ENCODE data around the gene SLC45A2. TPM values are rescaled to one million over a fixed set of nuclear protein-coding genes. Genes with fewer than 3 reads are reported as not detected.
A peak's percentile ranks its signal among the peaks of the same experiment; 100 is the strongest.

Gene SLC45A2
- total RNA-seq, 1 experiment from 2014 or later: not detected

GRCh38 chr5:33929925-33930690, 54.4 kb downstream of the SLC45A2 start:
- Mint-ChIP-seq H3K36me3 (ENCODE audit: insufficient read depth in 1 of 3, low read depth in 3 of 3) (no peaks in the 10 kb centered on the region; a peak in 1 of 7 replicates), H3K27me3 (ENCODE audit: low read depth) (no peaks in the 10 kb centered on the region), H3K4me3 (no peak overlapping the region), H3K27ac (no peak overlapping the region), H3K4me1 (peaks cover 44 to 45% of the 10 kb centered on the region in 2 experiments), H3K9me3 (no peaks in the 10 kb centered on the region)
- no peak overlapping the region for H2BK12ac ChIP-seq (ENCODE audit: insufficient read length, low read depth, low read length)
- no CpG with 5 or more reads among the region's 6 CpGs for WGBS (ENCODE audit: extremely low coverage, insufficient read length, low lambda C conversion rate)
- H2BK20ac ChIP-seq (ENCODE audit: low read depth, low read length, poor library complexity, severe bottlenecking): no peak overlapping the region
- H2AK5ac ChIP-seq (ENCODE audit: insufficient read length, low read length): no peak overlapping the region
- no peak overlapping the region for H3K56ac ChIP-seq (ENCODE audit: insufficient read length, low read depth, low read length)
- H2BK120ac ChIP-seq (ENCODE audit: low read depth, low read length, poor library complexity, severe bottlenecking): no peak overlapping the region
- no peaks in the 10 kb centered on the region for H3K79me2 ChIP-seq (ENCODE audit: insufficient read depth, low read length)
- no peak overlapping the region for H3K23ac ChIP-seq (ENCODE audit: insufficient read length, low read depth, low read length)
- H2BK5ac ChIP-seq (ENCODE audit: insufficient read length, low read length): no peak overlapping the region
- H4K91ac ChIP-seq (ENCODE audit: insufficient read length, low read depth, low read length): no peak overlapping the region
- H4K8ac ChIP-seq (replicated peaks; ENCODE audit: insufficient read length, low read depth, low read length): no peak overlapping the region
- H2AFZ ChIP-seq (ENCODE audit: low read length): no peak overlapping the region
- H3K27me3 ChIP-seq (ENCODE audit: insufficient read depth, low read length): no peaks in the 10 kb centered on the region
- no peaks in the 10 kb centered on the region for H3K79me1 ChIP-seq (ENCODE audit: insufficient read depth, low read depth, low read length, poor library complexity, severe bottlenecking)
- no peak overlapping the region for H3K4ac ChIP-seq (ENCODE audit: low read depth, low read length)
- H4K5ac ChIP-seq (ENCODE audit: insufficient read length, low read depth, low read length): no peak overlapping the region
- no peak overlapping the region for H3T11ph ChIP-seq (ENCODE audit: low read length)
- H4K20me1 ChIP-seq (ENCODE audit: control insufficient read depth, insufficient read depth, insufficient read length): no peaks in the 10 kb centered on the region
- no peaks in the 10 kb centered on the region for H3K23me2 ChIP-seq (ENCODE audit: insufficient read length, low read depth, low read length, poor library complexity, severe bottlenecking)
- no peak overlapping the region for H3K9ac ChIP-seq (ENCODE audit: extremely low read depth, insufficient read length, low read length)
- no peak overlapping the region for H3K27ac ChIP-seq (ENCODE audit: insufficient read length, low read depth, low read length)
- no peaks in the 10 kb centered on the region for H3K9me3 ChIP-seq (ENCODE audit: control insufficient read depth, low read depth, low read length)
- no peak overlapping the region for H3K18ac ChIP-seq (ENCODE audit: insufficient read length, low read depth, low read length)
- H3K4me2 ChIP-seq (ENCODE audit: insufficient read depth, insufficient read length, low read length): no peak overlapping the region
- H3K14ac ChIP-seq (ENCODE audit: insufficient read depth, low read length): peak overlapping the region; percentile 42; the same call in 1 of the 2 replicates
- no peak for DNase-seq
- peaks cover 7% of the 10 kb centered on the region; the same call in 1 of the 2 replicates for H3K4me1 ChIP-seq (ENCODE audit: insufficient read depth, low read length)
- no peak overlapping the region for H2BK15ac ChIP-seq (ENCODE audit: low read depth, low read length)
- no peak for TF ChIP-seq CTCF (conservative IDR thresholded peaks at IDR 0.05)
